K562 (cell line): ENCODE measurements around the gene GUF1. TPM values are rescaled to one million over a fixed set of nuclear protein-coding genes. Genes with fewer than 3 reads are reported as not detected.

Experiments used
- BMI1 ChIP-seq: fragments of 150-350 bp; IDR thresholded peaks from 2 replicates; pipeline ENCODE4 v1.6.1; 2014; ENCODE audit warnings: low read length
- CUX1 ChIP-seq: fragments of 200-800 bp; sonication (Bioruptor generic); IDR thresholded peaks from 2 replicates; pipeline ENCODE4 v1.6.1; 2016; ENCODE audit warnings: missing genetic modification characterization, missing compliant biosample characterization
- JUND ChIP-seq, 2 experiments: IDR thresholded peaks; 2 replicates in 1 of 2; 3 replicates in 1 of 2; pipeline ENCODE4 v1.6.1; 2011; ENCODE audit warnings: borderline replicate concordance in 2 of 2, low read depth in 2 of 2, low read length in 2 of 2, improper control_type of control experiment in 1 of 2, missing biosample characterization in 1 of 2, missing genetic modification characterization in 1 of 2, missing genetic modification reagents in 1 of 2
- PHTF2 ChIP-seq: fragments of 250-450 bp; sonication (Bioruptor Pico); IDR thresholded peaks from 2 replicates; pipeline ENCODE4 v1.5.0; 2021; ENCODE audit warnings: mild to moderate bottlenecking
- SMARCA4 ChIP-seq: fragments of 450-650 bp; IDR thresholded peaks from 2 replicates; pipeline ENCODE4 v1.6.1; 2016
- TCF15 ChIP-seq: fragments of 250-450 bp; sonication (Bioruptor Pico); IDR thresholded peaks from 2 replicates; pipeline ENCODE4 v1.8.0; 2022; ENCODE audit warnings: moderate library complexity, mild to moderate bottlenecking, inconsistent platforms
- ZFP1 ChIP-seq: fragments of 450-650 bp; formaldehyde crosslinking; IDR thresholded peaks from 2 replicates; pipeline ENCODE4 v1.4.0; 2020; ENCODE audit warnings: mild to moderate bottlenecking, mixed read lengths
- ZMIZ1 ChIP-seq, 2 experiments: fragments of 150-350 bp in 1 of 2; IDR thresholded peaks; 2 replicates each; pipeline ENCODE4 v1.6.1; 2012 to 2016; ENCODE audit warnings: low read depth in 2 of 2, low read length in 2 of 2, mild to moderate bottlenecking in 1 of 2, moderate library complexity in 1 of 2
- ZNF239 ChIP-seq: fragments of 250-450 bp; sonication (Bioruptor Pico); IDR thresholded peaks from 2 replicates; pipeline ENCODE4 v1.4.0; 2020; ENCODE audit warnings: mild to moderate bottlenecking
- polyA plus RNA-seq, 8 experiments: library from polyadenylated mRNA; depleted of rRNA in 4 of 8; stranded (reverse) in 5 of 8; unstranded in 3 of 8; fragments of >200 nt; fragmentation: Nextera tagmentation in 2 of 8; fragmentation: Illumina TruSeq in 1 of 8; extraction: Ambion mirVana in 2 of 8; extraction: Trizol in 1 of 8; gene quantifications; 2 replicates each; pipeline versions ENCODE4 v1.2.1 to v1.2.3, GENCODE V29; 2011 to 2014; ENCODE audit warnings: inconsistent platforms in 1 of 8, missing spikeins in 1 of 8
- total RNA-seq, 7 experiments: library from RNA; depleted of rRNA in 6 of 7; stranded (reverse); fragments of >200 nt in 6 of 7; fragmentation: Illumina TruSeq in 2 of 7; extraction: Trizol in 2 of 7; gene quantifications; 2 replicates each; pipeline versions ENCODE4 v1.2.1 to v1.2.3, GENCODE V29; 2011 to 2021; ENCODE audit warnings: low replicate concordance in 1 of 7
- TF ChIP-seq, protein P1 (sequence below), 2 experiments: IDR thresholded peaks in 1 of 2; conservative IDR thresholded peaks in 1 of 2; 2 replicates each; pipeline ENCODE4 v1.6.1; 2016; ENCODE audit warnings: low read depth in 2 of 2, mild to moderate bottlenecking in 1 of 2, missing compliant biosample characterization in 1 of 2, missing genetic modification characterization in 1 of 2, moderate library complexity in 1 of 2
- TF ChIP-seq, protein P2 (sequence below), 2 experiments: fragments of 450-650 bp in 1 of 2; IDR thresholded peaks; 2 replicates each; pipeline ENCODE4 v1.6.1; 2011 to 2017; ENCODE audit warnings: low read depth in 2 of 2, antibody characterized with exemption in 1 of 2, borderline replicate concordance in 1 of 2, low read length in 1 of 2, mild to moderate bottlenecking in 1 of 2, mixed read lengths in 1 of 2; ENCODE audit not compliant: control insufficient read depth in 1 of 2

Gene GUF1
- total and polyA plus RNA-seq, 9 of the 15 experiments (the other 6 are each of a cell fraction or from before 2014, with no cell fraction given): 8.1 to 47.5 (median 25.0) TPM

DNA sequence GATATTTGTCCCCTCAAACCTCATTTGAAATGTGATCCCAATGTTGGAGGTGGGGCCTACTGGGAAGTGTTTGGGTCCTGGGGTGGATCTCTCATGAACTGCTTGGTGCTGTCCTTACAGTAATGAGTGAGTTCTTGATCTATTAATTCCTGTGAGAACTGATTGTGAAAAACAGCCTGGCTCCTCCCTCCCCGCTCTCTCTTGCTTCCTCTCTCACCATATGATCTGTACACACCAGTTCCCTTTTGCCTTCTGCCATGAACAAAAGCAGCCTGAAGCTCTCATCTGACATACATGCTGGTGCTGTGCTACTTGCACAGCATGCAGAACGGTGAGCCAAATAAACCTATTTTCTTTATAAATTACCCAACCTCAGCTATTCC is 15.6 kb upstream of the GUF1 start (continued):
- TF ChIP-seq, protein P1, sequence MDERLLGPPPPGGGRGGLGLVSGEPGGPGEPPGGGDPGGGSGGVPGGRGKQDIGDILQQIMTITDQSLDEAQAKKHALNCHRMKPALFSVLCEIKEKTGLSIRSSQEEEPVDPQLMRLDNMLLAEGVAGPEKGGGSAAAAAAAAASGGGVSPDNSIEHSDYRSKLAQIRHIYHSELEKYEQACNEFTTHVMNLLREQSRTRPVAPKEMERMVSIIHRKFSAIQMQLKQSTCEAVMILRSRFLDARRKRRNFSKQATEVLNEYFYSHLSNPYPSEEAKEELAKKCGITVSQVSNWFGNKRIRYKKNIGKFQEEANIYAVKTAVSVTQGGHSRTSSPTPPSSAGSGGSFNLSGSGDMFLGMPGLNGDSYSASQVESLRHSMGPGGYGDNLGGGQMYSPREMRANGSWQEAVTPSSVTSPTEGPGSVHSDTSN (CRISPR knock-in tag; IDR thresholded peaks at IDR 0.05; ENCODE audit: low read depth): no peak
- TF ChIP-seq, protein P1 (tag; conservative IDR thresholded peaks at IDR 0.05; ENCODE audit: low read depth): no peak
- TF ChIP-seq, protein P2, sequence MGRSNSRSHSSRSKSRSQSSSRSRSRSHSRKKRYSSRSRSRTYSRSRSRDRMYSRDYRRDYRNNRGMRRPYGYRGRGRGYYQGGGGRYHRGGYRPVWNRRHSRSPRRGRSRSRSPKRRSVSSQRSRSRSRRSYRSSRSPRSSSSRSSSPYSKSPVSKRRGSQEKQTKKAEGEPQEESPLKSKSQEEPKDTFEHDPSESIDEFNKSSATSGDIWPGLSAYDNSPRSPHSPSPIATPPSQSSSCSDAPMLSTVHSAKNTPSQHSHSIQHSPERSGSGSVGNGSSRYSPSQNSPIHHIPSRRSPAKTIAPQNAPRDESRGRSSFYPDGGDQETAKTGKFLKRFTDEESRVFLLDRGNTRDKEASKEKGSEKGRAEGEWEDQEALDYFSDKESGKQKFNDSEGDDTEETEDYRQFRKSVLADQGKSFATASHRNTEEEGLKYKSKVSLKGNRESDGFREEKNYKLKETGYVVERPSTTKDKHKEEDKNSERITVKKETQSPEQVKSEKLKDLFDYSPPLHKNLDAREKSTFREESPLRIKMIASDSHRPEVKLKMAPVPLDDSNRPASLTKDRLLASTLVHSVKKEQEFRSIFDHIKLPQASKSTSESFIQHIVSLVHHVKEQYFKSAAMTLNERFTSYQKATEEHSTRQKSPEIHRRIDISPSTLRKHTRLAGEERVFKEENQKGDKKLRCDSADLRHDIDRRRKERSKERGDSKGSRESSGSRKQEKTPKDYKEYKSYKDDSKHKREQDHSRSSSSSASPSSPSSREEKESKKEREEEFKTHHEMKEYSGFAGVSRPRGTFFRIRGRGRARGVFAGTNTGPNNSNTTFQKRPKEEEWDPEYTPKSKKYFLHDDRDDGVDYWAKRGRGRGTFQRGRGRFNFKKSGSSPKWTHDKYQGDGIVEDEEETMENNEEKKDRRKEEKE (IDR thresholded peaks at IDR 0.05; ENCODE audit: borderline replicate concordance in 1 of 2, control insufficient read depth in 1 of 2, low read depth in 2 of 2, low read length in 1 of 2): no peak
- TF ChIP-seq SMARCA4 (no peak), ZMIZ1 (IDR thresholded peaks at IDR 0.05; ENCODE audit: low read depth in 2 of 2, low read length in 2 of 2) (no peak), ZFP1 (no peak), PHTF2 (no peak), CUX1 (CRISPR knock-in tag) (no peak), ZNF239 (CRISPR knock-in tag) (no peak), BMI1 (no peak), TCF15 (CRISPR knock-in tag) (no peak), JUND (IDR thresholded peaks at IDR 0.05; ENCODE audit: borderline replicate concordance, low read depth, low read length) (no peak), JUND (tag; IDR thresholded peaks at IDR 0.05; ENCODE audit: borderline replicate concordance, low read depth, low read length) (no peak)
